SJCRH30 (cell line): ENCODE data around the gene TRAPPC3. TPM values are rescaled to one million over a fixed set of nuclear protein-coding genes. Genes with fewer than 3 reads are reported as not detected.

Experiments used
- DNase-seq, 2 experiments: peaks; one replicate each; pipeline ENCODE4 v3.0.0-alpha.2; 2015 to 2020
- H3K27ac ChIP-seq: fragments of 250-450 bp; sonication (Bioruptor Pico); 2 replicates; pipeline ENCODE4 v1.5.1; 2020; ENCODE audit warnings: mild to moderate bottlenecking, moderate library complexity
- H3K27me3 ChIP-seq: fragments of 250-450 bp; sonication (Bioruptor Pico); 2 replicates; pipeline ENCODE4 v1.5.1; 2020; ENCODE audit warnings: mild to moderate bottlenecking, moderate library complexity
- H3K36me3 ChIP-seq: fragments of 250-450 bp; sonication (Bioruptor Pico); 2 replicates; pipeline ENCODE4 v1.5.1; 2020; ENCODE audit warnings: mild to moderate bottlenecking, moderate library complexity
- H3K4me1 ChIP-seq: fragments of 250-450 bp; sonication (Bioruptor Pico); 2 replicates; pipeline ENCODE4 v1.5.1; 2020; ENCODE audit warnings: mild to moderate bottlenecking, moderate library complexity
- H3K4me3 ChIP-seq: fragments of 250-450 bp; sonication (Bioruptor Pico); 2 replicates; pipeline ENCODE4 v1.5.1; 2020; ENCODE audit warnings: mild to moderate bottlenecking, moderate library complexity
- H3K9me3 ChIP-seq: fragments of 250-450 bp; sonication (Bioruptor Pico); replicated peaks from 2 replicates; pipeline ENCODE4 v1.5.1; 2020; ENCODE audit warnings: mild to moderate bottlenecking, moderate library complexity
- total RNA-seq: library from RNA; depleted of rRNA; stranded (reverse); fragments of >200 nt; shearing (Covaris generic); gene quantifications from 2 replicates; pipeline ENCODE4 v1.2.3, GENCODE V29; 2014

The TRAPPC3 gene
- total RNA-seq, 1 experiment from 2014 or later: 78.6 TPM

DNA sequence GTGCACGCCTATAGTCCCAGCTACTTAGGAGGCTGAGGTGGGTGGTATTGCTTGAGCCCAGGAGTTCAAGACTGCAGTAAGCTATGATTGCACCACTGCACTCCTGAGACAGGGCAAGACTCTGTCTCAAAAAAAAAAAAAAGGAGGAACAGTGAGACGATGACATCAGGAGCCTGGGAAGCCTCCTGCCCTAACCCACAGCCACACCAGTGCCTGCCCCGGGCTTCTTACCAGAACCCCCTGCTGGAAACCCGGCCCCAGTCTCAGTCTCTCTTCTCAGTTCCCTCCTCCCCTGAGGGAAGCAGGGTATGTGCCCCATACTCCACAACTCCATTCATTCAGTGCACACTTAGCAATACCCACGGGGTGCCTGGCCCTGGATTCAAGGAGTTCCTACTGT, 33.4 kb downstream of the TRAPPC3 start:
- Histone ChIP-seq H3K27me3 (no peaks in the 10 kb centered on the region), H3K4me1 (peaks cover 55% of the 10 kb centered on the region), H3K36me3 (no peaks in the 10 kb centered on the region), H3K9me3 (no peaks in the 10 kb centered on the region), H3K4me3 (no peak overlapping the region), H3K27ac (peak overlapping the region; percentile 56)
- DNase-seq: peak in 1 of 2 experiments; percentile 40

DNA sequence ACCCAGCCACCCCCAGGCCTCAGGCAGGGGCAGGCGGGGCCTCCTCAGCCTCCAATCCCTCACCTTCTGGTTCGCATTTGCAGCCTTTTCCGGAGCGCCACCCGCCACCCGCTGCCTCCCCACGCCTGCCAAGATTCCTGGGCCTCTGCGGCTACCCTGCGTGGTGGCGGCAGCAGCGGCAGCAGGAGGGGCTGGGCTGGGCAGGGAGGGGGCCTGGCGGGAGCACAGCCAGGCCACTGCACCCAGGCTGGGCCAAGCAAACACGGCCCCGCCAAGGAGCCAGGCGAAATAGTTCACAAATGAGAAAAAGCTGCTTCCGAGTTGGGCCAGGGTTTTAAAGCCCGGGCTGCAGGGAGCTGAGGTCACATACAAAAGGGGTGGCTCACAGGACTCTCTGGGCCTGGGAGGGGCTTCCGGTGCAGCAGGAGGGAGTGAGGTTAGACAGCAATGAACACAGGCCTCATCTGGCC, 34.1 kb downstream of the TRAPPC3 start:
- Histone ChIP-seq H3K9me3 (no peaks in the 10 kb centered on the region), H3K4me3 (peak overlapping the region; percentile 44), H3K27ac (peak overlapping the region; percentile 56), H3K27me3 (no peaks in the 10 kb centered on the region), H3K4me1 (peaks cover 57% of the 10 kb centered on the region), H3K36me3 (no peaks in the 10 kb centered on the region)
- DNase-seq: peak; percentile 78 to 83

DNA sequence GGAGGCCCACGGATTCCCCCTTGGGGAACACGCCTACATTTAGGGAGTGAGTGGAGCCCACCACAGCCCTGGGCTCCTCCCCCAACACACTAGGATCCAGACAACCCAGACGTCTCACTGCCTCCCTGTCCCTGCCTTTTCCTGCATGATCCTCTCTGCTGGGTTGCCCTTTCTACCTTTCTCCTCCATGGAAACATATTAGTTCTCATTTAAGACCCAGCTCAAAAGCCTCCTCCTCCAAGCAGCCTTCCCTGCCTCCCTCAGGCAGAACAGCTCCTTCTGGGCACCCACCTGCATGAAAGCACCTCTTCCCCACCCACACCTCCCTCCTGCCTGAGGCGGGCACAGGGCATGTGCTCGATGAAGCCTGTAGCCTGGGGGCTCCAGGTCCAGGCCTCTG, 34.9 kb downstream of the TRAPPC3 start:
- Histone ChIP-seq H3K9me3 (no peaks in the 10 kb centered on the region), H3K36me3 (no peaks in the 10 kb centered on the region), H3K27ac (peak overlapping the region; percentile 56; the same call in 1 of the 2 replicates), H3K4me3 (no peak overlapping the region), H3K27me3 (no peaks in the 10 kb centered on the region), H3K4me1 (peaks cover 55% of the 10 kb centered on the region)
- no peak for DNase-seq

DNA sequence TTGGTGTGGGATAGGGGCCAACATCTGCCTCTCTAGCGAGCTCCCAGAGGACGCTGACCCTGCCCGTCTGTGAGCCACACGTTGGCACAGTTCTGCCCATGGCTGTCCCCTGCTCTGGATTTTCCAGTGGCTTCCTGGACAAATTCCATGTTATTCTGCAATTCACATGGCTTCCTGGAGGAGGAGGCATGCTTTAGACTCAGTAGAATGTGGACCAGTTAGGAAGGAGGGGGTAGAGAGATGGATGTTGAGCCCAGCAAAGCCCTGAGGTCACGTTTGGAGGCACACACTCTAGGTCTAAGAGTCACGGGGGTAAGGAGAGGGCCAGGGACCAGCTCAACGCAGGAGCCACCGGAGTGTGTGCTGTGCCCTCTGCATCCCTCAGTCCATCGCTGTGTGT, 36.5 kb downstream of the TRAPPC3 start:
- Histone ChIP-seq H3K9me3 (no peaks in the 10 kb centered on the region), H3K4me1 (peaks cover 52% of the 10 kb centered on the region), H3K27me3 (no peaks in the 10 kb centered on the region), H3K4me3 (no peak overlapping the region), H3K27ac (no peak overlapping the region), H3K36me3 (no peaks in the 10 kb centered on the region)
- no peak for DNase-seq

DNA sequence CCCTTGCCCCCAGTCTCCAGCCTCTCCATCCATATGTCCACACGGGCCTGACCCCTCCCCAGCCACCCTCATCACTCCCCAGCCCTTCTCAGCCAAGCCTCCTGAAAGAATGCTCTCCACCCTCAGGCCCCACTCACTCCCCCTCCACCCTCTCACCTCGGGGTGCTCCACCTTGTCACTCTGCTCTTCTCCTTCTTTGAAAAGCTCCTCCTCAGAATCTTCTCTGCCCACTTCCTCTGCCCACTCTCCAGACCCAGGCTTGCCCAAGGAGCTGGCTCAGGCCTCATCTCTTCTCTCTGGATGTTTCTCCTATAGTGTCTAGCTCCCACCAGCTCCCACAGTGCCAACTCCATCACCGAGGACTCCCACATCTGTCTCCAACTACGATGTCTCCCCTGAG, 38.1 kb downstream of the TRAPPC3 start:
- no peaks in the 10 kb centered on the region for H3K27me3 ChIP-seq
- no peaks in the 10 kb centered on the region for H3K9me3 ChIP-seq
- H3K4me3 ChIP-seq: no peak overlapping the region
- no peaks in the 10 kb centered on the region for H3K36me3 ChIP-seq
- H3K27ac ChIP-seq: no peak overlapping the region
- H3K4me1 ChIP-seq: peaks cover 51% of the 10 kb centered on the region
- DNase-seq: no peak

DNA sequence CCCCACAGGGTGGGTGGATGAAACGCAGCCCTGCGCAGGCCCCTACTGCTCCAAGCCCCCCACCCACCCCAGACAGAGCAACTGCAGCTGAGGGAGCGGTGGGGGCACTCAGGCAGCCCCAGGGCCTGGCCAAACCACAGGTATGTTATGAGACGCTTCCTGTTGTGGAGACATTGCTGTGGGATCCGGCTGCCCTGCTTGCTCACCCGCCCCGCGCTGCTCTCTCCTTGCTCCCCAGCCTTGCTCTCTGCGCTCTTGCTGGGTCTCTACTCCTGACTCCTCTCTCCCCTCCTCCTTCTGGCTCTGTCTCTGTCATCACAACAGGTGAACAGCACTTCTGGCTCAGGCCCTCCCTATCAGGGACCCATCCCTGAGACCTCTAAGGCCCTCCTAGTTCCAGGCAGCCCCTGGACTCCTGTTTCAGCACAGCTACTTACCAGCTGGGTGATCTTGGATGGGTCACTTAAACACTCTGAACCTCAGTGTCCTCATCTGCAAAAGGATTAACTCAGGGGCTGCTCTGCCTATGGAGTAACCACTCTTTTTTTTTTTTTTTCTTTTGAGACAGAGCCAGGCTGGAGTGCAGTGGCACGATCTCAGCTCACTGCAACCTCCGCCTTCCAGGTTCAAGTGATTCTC, 40.1 kb downstream of the TRAPPC3 start:
- peak; percentile 90 to 91 for DNase-seq
- peak overlapping the region; percentile 18 for H3K4me3 ChIP-seq
- peak overlapping the region; percentile 84 for H3K27ac ChIP-seq
- no peaks in the 10 kb centered on the region for H3K36me3 ChIP-seq
- H3K27me3 ChIP-seq: no peaks in the 10 kb centered on the region
- H3K4me1 ChIP-seq: peaks cover 34% of the 10 kb centered on the region
- H3K9me3 ChIP-seq: no peaks in the 10 kb centered on the region

DNA sequence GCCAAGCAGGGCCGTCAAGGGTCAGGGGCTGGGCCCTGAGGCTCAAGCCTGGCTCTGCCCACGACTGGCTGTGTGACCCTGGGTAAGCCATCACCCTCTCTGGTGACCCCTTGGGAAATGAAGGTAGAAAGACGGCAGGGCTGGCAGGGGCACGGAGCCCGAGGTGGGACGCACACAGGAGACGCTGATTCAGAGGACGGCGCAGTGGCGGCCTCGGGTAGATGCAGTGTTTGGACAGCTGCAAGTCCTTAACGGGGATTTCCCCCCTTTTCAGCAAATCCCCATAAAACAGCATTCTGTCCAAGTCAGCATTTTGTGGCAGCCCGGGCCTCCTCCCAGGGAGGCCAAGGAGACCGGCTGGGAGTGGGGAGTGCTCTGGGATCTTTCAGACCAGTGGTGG, 41.0 kb downstream of the TRAPPC3 start:
- Histone ChIP-seq H3K27ac (peak overlapping the region; percentile 84), H3K9me3 (no peaks in the 10 kb centered on the region), H3K27me3 (no peaks in the 10 kb centered on the region), H3K4me3 (peak overlapping the region; percentile 18), H3K4me1 (peaks cover 34% of the 10 kb centered on the region), H3K36me3 (no peaks in the 10 kb centered on the region)
- peak; percentile 91 to 93 for DNase-seq

DNA sequence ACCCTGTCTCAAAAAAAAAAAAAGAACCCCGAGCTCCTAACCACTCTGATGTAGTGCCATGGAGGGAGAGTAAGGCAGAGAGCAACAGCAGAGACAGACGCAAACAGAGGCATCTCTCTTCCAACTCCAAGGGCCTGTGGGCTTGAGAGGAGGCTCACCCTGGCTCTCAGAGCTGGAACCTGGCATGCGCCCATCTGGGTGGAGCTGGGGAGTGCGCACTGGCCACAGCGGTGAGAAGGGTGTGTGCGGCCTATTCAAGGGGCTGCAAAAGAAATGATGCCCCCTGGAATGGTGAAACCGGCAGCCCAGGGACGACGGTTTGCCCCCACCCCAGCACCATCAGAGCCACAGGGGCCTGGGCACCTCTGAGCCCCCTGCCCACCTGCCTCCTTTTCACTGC, 41.9 kb downstream of the TRAPPC3 start:
- no peak overlapping the region for H3K4me3 ChIP-seq
- H3K27me3 ChIP-seq: no peaks in the 10 kb centered on the region
- no peak for DNase-seq
- H3K36me3 ChIP-seq: no peaks in the 10 kb centered on the region
- no peaks in the 10 kb centered on the region for H3K9me3 ChIP-seq
- H3K27ac ChIP-seq: no peak overlapping the region
- peaks cover 34% of the 10 kb centered on the region for H3K4me1 ChIP-seq

DNA sequence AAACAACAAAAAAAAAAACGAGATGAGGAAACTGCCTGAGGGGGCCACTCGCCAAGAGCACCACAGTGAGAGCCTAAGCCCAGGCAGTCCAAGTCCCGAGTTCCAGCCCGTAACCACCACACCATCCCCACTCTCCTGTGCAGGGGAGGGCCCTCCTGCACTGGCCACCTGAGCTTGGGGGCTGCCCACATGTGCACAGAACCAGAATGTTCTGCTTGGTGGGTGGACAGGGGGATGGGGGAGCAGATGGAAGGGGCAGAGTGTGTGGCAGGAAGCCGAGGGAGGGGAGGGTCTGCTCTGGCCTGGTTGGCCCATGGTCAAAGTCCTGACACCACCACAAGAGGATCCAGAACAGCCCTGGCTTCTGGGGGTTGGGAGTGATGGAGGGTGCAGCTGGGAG, 43.0 kb downstream of the TRAPPC3 start:
- H3K4me1 ChIP-seq: peaks cover 34% of the 10 kb centered on the region
- H3K27ac ChIP-seq: no peak overlapping the region

DNA sequence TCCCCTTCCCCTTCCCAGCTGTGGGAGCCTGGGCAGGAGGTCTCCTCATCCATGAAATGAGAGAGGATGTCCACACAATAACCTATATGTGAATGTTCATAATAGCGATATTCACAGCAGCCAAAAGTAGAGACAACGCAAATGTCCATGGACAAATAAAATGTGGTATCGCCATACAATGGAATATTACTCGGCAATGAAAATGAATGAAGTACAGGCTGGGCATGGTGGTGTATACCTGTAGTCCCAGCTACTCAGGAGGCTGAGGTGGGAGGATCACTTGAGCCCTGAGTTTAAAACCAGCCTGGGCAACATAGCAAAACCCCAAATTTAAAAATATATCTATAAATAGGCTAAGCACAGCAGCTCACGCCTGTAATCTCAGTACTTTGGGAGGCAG, 47.7 kb downstream of the TRAPPC3 start:
- H3K36me3 ChIP-seq: no peaks in the 10 kb centered on the region
- no peak overlapping the region for H3K4me3 ChIP-seq
- H3K27me3 ChIP-seq: no peaks in the 10 kb centered on the region
- H3K9me3 ChIP-seq: no peaks in the 10 kb centered on the region
- H3K27ac ChIP-seq: no peak overlapping the region
- H3K4me1 ChIP-seq: peaks cover 12% of the 10 kb centered on the region
- no peak for DNase-seq

More for the DNA sequence above, 43.0 kb downstream of the TRAPPC3 start:
- Histone ChIP-seq H3K4me3 (no peak overlapping the region), H3K27me3 (no peaks in the 10 kb centered on the region), H3K36me3 (no peaks in the 10 kb centered on the region), H3K9me3 (no peaks in the 10 kb centered on the region)
- DNase-seq: no peak

DNA sequence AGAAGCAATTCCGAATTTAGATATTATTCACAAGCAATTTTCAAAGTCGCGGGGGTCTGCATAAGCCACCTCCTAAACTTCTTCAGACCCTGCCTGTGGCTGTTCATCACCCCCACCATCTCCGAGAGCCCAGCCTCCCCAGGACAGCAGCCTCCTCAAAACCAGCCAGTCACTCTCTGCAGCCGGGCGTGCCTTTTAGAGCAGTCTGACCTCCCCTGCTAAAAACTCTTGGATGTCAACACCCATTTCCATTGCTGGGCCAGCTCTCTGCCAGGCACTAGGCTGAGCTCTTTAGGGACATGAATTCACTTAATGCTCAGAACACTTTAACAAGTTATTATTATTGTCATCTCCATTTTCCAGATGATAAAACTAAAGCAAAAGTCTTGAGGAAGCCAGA, 48.9 kb downstream of the TRAPPC3 start:
- Histone ChIP-seq H3K4me1 (peaks cover 9% of the 10 kb centered on the region), H3K9me3 (no peaks in the 10 kb centered on the region), H3K36me3 (no peaks in the 10 kb centered on the region; the same call in 1 of the 2 replicates), H3K4me3 (no peak overlapping the region; the same call in 1 of the 2 replicates), H3K27me3 (no peaks in the 10 kb centered on the region), H3K27ac (no peak overlapping the region)
- no peak for DNase-seq

DNA sequence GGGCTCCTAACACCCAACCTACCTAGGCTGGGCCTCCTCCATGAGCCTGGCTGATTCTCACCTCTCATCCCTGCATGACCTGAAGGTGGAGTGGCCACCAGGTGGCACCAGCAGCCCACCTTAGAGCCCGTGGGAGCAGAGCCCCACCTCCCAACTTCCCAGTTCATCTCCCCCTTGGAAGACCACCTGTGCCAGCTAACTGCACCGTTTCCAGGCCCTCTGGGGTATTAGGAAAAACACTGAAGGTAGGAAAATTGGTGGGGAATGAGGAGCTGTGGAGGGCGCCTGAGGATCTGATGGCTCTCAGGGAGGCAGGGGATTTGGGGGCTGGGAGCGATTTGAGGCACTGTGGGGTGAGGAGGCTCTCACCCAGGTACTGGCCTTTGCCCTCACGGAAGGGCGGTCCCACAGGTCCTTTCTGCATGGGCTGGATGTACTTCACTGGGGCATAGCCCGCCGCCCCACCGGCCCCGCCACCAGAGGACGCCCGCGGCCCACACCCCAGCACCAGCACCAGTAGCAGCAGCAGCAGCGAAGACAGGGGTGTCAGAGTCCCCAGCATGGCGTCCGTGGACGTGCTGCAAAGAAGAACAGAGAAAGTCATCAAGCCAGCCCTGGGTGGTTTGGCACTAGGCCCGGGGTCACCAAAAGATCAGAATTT, 49.5 kb downstream of the TRAPPC3 start:
- Histone ChIP-seq H3K4me3 (no peak overlapping the region; the same call in 1 of the 2 replicates), H3K27ac (no peak overlapping the region), H3K9me3 (no peaks in the 10 kb centered on the region), H3K4me1 (peaks cover 9% of the 10 kb centered on the region), H3K36me3 (no peaks in the 10 kb centered on the region; the same call in none of the 2 replicates), H3K27me3 (no peaks in the 10 kb centered on the region)
- DNase-seq: peak; percentile 87 to 94

DNA sequence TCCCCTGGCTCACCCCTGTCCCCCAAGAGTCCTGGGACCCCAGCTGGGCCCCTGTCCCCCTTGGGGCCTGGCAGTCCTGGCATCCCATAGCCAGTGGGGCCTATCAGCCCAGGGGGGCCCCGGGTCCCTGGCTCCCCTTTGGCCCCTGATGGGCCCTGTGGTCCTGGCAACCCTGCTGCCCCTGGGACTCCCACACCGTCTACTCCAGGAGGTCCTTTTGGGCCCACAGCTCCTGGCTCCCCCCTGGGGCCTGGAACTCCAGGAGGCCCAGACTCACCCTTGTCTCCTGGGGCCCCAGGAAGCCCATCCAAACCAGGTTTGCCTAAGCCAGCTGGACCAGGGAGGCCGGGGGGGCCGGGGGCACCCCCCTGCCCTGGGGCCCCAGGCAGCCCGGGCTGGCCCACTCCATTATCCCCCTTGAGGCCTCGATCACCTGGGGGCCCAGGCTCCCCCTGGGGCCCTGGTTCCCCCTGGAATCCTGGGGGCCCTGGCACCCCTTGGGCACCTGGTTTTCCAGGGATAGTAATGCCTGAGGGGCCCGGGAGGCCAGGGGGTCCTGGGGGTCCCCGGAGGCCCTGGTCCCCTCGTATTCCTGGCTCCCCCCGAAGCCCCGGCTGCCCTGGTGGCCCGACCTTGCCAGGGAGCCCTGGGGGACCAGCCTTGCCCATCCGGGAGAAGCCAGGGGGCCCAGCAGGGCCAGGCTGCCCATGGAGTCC, 50.5 kb downstream of the TRAPPC3 start:
- Histone ChIP-seq H3K4me3 (no peak overlapping the region), H3K27me3 (no peaks in the 10 kb centered on the region), H3K36me3 (no peaks in the 10 kb centered on the region; the same call in none of the 2 replicates), H3K27ac (no peak overlapping the region), H3K9me3 (no peaks in the 10 kb centered on the region), H3K4me1 (peaks cover 9% of the 10 kb centered on the region)
- DNase-seq: no peak

DNA sequence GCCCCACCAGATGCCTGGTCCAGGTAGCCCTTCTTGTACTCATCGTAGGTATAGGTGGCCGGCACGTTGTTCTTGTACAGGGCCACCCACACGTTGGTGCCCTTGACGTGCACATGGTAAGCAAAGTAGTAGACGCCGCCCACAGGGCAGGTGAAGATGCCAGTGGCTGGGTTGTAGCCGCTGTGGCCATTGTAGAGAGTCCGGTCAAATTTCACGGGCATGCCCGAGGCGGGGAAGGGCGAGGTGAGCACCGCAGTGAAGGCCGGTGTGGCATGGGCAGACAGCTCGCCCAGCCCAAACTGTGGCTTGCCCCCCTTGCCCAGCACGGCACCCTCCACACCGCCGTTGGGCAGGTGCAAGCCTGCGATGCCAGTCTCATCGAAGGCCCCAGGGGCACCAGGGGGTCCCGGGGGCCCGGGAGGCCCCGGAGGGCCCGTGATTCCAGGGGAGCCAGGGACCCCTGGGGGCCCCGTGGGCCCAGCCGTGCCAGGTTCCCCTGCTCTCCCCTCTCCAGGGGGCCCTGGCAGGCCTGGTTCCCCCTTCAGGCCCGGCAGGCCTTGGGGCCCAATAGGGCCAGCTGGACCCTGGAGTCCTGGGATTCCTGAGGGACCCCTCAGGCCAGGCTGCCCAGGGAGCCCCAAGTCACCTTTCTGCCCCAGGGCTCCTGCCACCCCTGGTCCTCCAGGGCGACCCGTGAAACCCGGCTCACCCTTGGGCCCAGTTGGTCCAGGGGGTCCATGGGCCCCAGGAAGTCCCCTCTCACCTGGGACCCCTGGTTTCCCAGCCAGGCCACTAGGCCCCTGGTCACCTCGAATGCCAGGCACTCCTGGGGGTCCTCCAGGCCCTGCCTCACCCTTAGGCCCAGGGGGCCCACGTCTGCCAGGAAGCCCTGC, 51.3 kb downstream of the TRAPPC3 start:
- H3K27ac ChIP-seq: no peak overlapping the region
- H3K4me1 ChIP-seq: peaks cover 9% of the 10 kb centered on the region
- no peaks in the 10 kb centered on the region for H3K9me3 ChIP-seq
- H3K36me3 ChIP-seq: peaks cover 6% of the 10 kb centered on the region
- no peaks in the 10 kb centered on the region for H3K27me3 ChIP-seq
- DNase-seq: no peak
- no peak overlapping the region for H3K4me3 ChIP-seq
